Ammon's horn (tissue), 1 donor: ENCODE results near the gene RAB3IL1.
"Not testable (repeated sequence)": the region's sequence is repeated elsewhere in the genome, so short reads cannot be mapped to it uniquely, and the experiment has no call there.

Experiments used
- DNase-seq: peaks from one replicate; pipeline ENCODE4 v3.0.0-alpha.2; 2016; ENCODE audit warnings: low spot score

The RAB3IL1 gene

GRCh38 chr11:61885784-61886580, 31.4 kb downstream of the RAB3IL1 start:
- no peak for DNase-seq

- DNase-seq = no peak
Measured at GRCh38 chr11:61885166-61885778, 32.1 kb downstream of the RAB3IL1 start.

GRCh38 chr11:61883947-61884346, 33.4 kb downstream of the RAB3IL1 start:
- no peak for DNase-seq

GRCh38 chr11:61883327-61883726, 34.0 kb downstream of the RAB3IL1 start:
- peak; percentile 73 for DNase-seq

GRCh38 chr11:61882879-61883278, 34.5 kb downstream of the RAB3IL1 start:
- DNase-seq = no peak

GRCh38 chr11:61882267-61882666, 35.1 kb downstream of the RAB3IL1 start:
- not testable (repeated sequence) for DNase-seq

- DNase-seq = no peak
Measured at GRCh38 chr11:61881397-61881796, 36.0 kb downstream of the RAB3IL1 start.

GRCh38 chr11:61880454-61880853, 36.9 kb downstream of the RAB3IL1 start:
- no peak for DNase-seq

GRCh38 chr11:61880031-61880430, 37.3 kb downstream of the RAB3IL1 start:
- DNase-seq = no peak

GRCh38 chr11:61879152-61879551, 38.2 kb downstream of the RAB3IL1 start:
- DNase-seq = no peak

- DNase-seq = no peak
Measured at GRCh38 chr11:61875698-61876097, 41.7 kb downstream of the RAB3IL1 start.

GRCh38 chr11:61874853-61875252, 42.5 kb downstream of the RAB3IL1 start:
- DNase-seq = no peak

GRCh38 chr11:61874377-61874809, 43.0 kb downstream of the RAB3IL1 start:
- no peak for DNase-seq

GRCh38 chr11:61873588-61874376, 43.6 kb downstream of the RAB3IL1 start:
- no peak for DNase-seq

GRCh38 chr11:61872935-61873565, 44.3 kb downstream of the RAB3IL1 start:
- no peak for DNase-seq

- DNase-seq = peak; percentile 92
Measured at GRCh38 chr11:61871158-61871597, 46.2 kb downstream of the RAB3IL1 start.

GRCh38 chr11:61870541-61871031, 46.8 kb downstream of the RAB3IL1 start:
- no peak for DNase-seq

- no peak for DNase-seq
Measured at GRCh38 chr11:61869708-61870451, 47.5 kb downstream of the RAB3IL1 start.

- no peak for DNase-seq
Measured at GRCh38 chr11:61869429-61869707, 48.0 kb downstream of the RAB3IL1 start.

GRCh38 chr11:61868571-61869428, 48.6 kb downstream of the RAB3IL1 start:
- DNase-seq = no peak

- no peak for DNase-seq
Measured at GRCh38 chr11:61866958-61867343, 50.4 kb downstream of the RAB3IL1 start.
